Putamen (tissue), 1 donor: Measurements from ENCODE around the gene UCN.
"Not testable (repeated sequence)": the region's sequence is repeated elsewhere in the genome, so short reads cannot be mapped to it uniquely, and the experiment has no call there.

Experiments used
- DNase-seq: peaks from one replicate; pipeline ENCODE4 v3.0.0-alpha.2; 2016; ENCODE audit warnings: low spot score

Gene UCN

DNA sequence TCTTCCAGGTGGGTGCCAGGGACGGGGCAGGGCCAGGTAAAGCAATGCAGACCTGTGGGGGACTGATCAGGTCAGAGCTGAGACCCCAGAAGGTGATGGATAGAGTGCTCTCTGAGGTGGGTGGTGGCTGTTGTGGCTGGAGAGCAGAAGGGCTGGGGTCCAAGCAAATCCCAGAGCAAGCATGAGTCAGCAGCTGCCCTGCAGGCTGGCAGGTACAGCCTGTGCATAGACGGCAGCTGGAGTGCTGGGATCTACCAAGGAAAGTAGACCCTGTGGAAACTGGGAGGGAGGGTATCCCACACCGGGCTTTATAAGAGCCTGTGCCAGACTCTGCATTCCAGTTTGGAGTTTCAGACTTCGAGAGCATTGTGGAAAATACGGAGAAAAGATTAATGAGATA is 25.4 kb downstream of the UCN start:
- DNase-seq: no peak

DNA sequence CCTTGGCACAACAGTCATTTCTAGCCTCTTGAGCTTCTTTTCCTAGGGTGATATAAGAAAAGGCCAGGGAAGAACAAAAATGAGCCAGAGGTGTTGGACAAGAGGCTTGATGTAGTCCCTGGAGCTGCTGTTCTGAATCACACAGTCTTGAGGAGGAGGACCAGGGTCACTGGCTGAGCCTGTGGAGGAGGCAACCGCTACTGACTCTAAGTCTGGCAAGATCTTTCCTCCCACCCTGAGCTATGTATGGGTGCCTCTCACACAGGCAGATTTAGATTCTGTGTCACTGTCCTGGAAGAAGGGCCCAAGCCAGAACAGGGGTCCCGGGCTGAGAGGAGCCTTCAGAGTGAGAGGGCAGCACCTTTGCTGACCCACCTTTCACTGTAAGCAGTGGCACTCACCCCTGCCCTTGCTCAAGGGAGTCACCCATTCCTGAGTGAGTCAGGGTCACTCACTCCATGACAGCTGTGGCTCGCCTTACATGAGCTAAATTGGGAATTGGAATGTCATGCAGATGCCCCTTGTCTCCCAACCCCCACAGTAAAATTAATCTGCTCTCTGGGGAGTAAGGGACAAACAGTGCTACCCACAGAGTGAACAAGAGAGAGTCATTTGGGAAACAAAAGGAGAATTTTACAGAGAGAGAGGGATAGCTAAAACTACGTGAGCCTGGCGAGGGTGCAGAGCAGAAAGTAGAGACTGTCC is 26.2 kb downstream of the UCN start, which contains the start of gene TRIM54:
Gene TRIM54, plus strand, starts transcription at position 575 of the 705 bp plus-strand sequence. CDS start 303 bp downstream, outside the sequence.
- no peak for DNase-seq

DNA sequence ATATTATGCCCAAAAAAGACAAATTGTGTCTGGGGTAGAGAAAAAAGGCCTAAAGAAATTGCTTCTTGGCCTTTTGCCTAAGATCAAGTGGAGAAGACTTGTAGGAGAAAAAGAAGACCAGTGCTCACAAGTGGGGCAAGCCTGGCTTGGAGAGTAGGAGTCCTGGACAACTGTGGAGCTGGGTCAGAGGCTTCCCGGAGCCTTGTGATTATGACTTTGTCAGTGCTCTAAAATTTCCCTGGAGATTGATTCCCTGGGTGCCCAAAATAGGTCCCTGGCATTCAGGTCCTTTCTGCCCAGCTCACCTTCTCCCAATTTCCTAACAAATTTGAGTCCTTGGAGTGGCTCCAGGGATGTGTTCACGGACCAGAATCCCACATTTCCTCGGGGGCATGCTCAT is 26.8 kb downstream of the UCN start:
- DNase-seq: no peak

DNA sequence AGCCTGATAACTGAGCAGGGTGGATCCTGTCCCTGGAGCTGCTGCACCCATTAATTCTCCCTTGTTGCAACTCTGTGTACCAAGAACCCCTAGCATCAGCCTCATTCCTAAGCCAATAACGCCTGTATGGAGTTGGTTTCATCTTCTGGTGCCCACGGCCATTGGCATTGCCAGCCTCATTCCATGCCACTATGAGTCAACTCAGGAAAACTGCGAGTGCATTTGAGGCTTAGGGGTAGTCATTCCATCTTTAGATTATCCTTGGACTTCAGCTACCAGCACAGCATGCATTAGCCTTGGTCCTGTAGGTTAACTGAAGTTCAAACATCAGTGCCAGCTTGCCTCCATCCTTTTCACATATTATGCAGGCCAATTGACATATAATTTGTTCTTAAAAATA is 27.4 kb downstream of the UCN start:
- no peak for DNase-seq

DNA sequence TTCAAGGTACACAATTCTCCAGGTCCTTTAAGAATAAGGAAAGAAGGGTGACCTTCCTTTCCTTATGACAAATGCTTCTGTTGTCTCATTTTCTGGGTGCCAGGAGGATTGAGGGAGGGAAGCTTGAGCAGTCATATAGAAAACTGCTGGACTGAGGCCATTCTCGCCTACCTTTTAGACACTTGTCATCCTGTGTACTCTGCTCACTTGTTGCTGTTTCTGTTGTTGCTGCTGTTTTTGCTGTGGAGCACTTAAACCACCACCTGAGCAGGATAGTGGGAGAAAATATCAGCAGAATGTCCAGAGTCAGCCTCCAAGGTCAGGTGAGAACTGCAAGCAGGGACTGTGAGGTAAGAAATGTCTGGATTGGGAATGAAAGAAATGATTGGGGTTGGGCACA is 30.2 kb downstream of the UCN start:
- no peak for DNase-seq

DNA sequence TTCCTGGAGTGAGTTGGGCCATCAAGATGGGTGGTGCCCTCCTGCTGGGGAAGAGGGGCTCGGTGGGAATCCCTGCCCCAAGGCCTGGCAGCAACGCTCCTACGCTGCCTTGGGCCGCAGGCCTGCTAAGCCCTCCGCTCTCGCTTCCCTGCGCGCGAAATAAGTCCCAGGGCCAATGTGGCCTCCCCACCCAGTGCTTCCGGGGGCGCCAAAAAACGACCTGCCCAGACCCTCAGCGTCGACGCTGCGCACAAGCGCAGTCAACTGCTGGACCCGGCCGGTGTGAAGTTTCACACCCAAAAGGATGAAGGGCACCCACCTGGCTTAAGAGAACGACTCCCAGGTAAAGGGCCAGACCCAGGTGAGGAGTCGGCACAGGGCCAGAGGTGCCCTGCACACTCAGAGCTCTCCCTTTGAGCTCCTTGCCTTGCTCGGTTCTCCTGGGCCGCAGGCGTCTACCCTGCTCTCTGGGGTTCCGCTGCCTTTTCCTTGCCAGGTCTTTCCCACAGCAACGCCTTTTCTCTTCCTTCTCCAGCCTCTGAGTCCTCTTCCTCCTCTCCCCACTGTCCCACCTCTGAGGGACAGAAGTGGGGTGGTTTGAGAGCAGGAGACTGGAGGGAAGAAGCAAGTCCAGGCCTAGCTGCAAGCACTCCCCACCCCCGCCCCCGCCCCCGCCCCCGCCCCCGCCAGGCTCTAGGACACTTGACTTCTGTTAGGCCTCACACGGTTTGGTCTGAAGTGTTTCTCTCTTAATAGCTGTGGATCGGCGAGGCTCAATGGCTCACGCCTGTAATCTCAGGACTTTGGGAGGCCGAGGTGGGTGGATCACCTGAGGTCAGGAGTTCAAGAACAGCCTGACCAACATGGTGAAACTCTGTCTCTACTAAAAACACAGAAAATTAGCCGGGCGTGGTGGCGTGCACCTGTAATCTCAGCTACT is 32.8 kb downstream of the UCN start, which contains the start of gene DNAJC5G:
Gene DNAJC5G, plus strand, starts transcription at position 223 of the 940 bp plus-strand sequence. CDS start 1,296 bp downstream, outside the sequence.
- DNase-seq: no peak

DNA sequence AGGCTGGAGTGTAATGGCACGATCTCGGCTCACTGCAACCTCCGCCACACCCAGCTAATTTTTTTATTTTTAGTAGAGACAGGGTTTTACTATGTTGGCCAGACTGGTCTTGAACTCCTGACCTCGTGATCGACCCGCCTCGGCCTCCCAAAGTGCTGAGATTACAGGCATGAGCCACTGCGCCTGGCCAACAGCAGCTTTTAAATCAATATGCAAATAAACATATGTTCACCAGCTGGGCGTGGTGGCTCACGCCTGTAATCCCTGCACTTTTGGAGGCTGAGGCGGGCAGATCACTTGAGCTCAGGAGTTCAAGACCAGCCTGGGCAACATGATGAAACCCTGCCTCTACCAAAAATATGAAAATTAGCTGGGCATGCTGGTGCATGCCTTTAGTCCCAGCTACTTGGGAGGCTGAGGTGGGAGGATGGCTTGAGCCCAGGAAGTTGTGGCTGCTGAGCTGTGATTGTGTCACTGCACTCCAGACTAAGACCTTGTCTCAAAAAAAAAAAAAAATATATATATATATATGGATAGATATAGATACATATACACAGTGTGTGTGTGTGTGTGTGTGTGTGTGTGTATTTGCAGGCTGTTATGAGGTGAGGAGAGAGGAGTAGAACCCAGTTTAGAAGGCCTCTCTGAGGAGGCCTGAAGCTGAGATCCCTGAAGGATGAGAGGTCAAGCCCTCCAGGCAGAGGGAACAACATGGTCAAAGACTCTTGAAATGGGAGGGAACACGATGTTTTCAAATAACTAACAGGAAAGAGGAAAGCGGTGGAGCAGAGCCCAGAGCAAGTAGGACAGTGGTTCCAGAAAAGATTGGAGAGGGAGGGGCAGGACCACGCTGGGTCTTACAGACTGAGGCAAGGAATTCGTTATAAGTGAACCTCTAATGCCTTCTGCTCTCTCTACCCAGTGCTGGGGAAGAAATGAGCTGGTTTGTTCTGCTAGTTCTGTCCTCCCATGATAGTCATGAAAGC is 35.4 kb downstream of the UCN start:
- DNase-seq: not testable (repeated sequence)

DNA sequence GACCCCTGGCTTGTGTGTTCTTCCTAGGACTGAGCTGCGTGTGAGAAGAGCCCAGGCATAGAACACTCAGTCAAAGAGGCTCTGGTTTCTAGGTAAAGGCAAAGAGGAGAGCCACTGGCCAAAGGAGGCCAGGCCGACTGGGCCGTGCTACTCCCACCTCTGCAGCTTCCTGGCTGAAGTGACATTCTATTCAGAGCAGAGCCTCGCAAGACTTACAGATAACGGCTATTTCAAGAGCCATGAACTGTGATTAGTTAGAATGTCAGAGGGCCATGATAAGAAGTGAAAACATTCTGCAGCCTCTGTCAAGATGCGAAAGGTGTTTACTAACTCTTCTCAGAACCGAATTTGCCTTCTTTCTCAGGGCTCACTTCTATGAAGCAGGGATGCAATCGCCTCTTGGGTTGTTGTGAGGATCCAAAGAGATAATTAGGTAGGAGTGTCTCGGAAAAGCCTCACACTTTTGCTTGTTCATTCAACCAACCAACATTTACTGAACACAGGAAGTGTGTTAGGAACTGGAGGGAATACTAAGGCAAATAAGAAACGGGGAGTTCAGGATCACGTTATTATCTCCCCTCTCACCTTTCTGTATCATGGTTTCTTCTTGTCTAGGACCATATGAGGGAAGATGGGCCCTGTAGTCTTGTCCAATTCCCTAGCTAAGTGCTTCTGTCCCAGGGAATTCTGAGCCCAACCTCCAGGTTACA is 36.5 kb downstream of the UCN start:
- DNase-seq: no peak

DNA sequence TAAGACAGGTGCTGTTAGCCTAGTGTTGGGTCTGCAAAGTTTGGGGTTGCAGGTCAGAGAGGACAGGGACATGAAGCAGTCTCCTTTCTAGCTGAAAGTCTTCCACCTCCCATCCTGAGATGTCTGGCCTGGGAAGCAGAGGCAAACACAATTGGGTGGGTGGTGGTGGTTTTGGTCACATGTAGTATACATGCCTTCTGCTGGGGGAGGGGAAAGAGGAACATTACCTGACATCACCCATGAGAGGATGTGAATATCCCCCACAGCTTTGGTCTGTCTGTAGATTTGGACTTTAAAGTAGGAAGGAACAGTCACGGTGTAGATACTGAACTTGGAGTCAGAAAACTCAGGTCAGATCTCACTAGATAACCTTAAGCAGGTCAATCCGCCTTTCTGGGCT is 37.6 kb downstream of the UCN start:
- DNase-seq: no peak

DNA sequence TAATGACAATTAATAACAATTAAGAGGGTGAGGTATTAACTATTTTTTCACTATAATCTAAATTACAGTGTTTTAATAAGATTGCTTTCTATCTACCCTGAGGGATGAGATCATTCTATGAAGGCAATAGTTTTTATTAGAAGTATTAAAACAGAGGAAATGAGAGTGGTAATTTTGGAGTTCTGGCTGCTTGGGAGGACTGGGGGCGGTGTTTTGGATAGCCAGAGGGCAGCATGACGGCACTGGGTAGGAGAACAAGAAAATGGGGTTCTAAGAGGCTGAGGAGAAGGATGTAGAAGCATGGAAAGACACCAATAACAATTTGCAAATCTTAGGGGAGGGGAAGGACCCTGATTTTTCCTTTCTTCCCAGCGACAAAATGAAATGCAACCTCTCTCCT is 38.1 kb downstream of the UCN start:
- no peak for DNase-seq

DNA sequence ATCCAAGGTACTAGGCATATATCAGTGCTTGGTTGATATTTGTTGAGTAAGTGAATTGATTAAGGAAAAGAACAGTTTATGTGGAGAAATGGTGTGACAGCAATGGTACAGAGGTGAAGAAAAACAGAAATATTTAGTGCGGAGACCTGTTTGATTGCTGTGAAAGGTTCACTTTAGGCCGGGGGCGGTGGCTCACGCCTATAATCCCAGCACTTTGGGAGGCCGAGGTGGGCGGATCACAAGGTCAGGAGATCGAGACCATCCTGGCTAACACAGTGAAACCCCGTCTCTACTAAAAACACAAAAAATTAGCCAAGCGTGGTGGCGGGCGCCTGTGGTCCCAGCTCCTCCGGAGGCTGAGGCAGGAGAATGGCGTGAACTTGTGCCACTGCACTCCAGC is 39.9 kb downstream of the UCN start:
- DNase-seq: not testable (repeated sequence)

DNA sequence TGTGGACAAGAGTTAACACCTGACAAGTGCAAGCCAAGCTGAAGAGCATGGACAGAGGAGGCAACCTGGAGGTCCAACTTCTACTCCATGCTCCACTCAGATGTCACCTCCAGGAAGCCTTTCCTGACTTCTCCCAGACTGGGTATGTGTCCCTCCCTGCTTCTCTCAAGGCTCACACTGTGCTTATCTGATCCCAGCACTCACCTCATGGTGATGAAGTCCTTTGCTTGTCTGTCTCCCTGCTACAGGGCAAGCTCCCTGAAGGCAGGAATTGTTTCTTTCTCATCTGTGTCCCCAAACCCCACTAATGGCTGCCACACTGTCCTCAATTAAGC is 42.7 kb downstream of the UCN start:
- no peak for DNase-seq

DNA sequence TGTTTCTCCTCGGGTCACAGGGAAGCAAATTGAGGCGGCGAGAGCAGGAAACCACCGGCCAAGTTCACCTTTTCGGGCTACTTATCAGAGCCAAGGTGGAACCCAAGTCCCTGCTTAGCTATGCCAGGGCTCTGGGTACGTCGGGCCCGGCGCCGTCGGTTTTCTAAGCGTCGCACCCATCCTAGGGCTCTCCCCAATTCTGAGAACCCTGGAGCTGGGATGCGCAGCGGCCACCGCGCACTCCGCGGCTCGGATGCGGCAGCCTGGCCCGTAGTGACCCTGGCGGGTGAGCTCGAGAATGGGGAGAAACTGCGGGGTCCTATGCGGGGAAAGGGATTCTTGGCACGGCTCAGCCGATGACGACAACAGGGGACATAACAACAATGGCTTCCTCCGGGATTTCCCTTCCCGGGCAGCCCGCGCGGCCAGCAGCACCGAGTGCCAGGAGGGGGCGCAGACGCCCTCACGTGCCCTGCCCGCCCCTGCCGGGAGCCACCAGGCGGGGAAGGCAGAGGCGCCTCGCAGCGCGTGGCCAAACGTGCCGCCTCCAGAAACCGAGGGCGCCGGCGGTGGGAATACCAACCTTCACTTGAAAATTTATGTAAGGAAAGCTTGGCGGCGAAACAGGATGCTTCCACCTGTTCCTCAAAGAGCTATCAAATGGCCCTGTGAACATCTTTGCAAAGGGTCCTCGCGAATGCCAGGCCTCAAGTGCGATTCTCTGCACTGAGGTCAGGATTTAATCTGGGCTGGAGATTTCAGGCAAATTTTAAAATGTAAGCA is 43.3 kb downstream of the UCN start:
- DNase-seq: no peak

DNA sequence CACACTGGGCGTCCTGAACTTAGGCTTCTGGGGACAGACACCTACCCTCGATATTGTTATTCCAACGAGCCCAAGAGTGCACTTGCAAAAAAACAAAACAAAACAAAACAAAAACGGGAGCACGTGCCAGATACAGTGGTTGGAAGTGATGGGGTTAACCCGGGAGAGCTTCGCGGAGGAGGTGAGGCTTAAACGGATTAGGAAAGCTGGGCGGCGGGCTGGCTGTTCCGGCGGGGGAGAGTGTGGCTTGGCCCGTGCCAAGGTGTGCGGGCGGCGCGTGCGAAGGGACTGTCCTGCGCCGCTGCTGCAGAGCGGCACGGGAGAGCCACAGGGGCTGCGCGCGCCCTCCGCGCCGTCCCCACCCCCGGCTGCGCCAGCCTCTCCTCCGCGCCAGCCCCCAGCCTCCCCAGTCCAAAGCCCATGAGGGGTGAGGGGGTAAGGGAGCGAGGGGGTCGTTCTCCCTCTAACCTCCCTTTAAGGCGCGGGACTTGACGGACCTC is 43.9 kb downstream of the UCN start:
- no peak for DNase-seq

DNA sequence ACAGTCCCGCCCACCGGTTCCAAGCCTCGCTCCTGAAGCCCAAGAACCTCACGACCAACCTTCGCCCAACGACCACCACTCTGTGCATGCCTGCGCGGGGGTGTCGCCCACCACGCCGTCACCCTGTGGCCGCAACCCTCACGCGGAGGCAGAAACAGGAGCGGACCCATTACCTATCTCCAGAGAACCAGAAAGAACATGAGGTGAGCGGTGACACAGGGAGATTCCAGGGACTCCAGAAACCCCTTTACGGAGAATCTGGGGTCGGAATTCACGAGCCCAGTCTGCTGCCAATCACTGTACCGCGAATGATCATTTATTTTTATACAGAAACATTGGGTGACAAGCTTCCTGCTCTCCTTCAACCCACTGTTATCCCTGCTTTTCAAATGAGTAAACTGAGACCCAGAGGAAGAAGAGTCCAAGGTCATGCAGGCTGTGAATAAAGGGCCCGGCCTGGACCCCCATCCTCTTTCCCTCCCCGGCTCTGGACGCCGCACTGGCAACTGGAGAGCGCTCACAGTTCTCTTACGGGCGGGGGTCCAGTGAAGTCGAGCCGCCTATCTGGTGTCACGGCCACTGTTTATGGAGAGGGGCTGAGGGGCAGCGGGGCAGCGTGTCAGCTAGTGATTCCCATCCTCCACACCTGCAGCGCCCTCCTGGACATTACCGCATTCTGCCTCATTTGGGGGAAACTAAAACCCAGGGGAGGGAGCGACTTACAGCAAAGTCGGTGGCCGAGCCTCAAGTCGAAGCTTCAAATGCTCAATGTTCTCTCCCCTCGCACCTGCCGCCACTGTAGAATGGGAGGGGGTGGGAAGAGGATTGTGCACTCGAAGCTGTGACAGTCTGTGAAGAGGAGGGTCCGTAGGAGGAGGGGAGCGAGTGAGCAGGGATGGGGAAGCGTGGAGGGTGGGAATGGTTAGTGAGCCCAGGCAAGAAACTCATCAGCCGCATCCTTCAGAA is 44.7 kb downstream of the UCN start:
- DNase-seq: no peak

DNA sequence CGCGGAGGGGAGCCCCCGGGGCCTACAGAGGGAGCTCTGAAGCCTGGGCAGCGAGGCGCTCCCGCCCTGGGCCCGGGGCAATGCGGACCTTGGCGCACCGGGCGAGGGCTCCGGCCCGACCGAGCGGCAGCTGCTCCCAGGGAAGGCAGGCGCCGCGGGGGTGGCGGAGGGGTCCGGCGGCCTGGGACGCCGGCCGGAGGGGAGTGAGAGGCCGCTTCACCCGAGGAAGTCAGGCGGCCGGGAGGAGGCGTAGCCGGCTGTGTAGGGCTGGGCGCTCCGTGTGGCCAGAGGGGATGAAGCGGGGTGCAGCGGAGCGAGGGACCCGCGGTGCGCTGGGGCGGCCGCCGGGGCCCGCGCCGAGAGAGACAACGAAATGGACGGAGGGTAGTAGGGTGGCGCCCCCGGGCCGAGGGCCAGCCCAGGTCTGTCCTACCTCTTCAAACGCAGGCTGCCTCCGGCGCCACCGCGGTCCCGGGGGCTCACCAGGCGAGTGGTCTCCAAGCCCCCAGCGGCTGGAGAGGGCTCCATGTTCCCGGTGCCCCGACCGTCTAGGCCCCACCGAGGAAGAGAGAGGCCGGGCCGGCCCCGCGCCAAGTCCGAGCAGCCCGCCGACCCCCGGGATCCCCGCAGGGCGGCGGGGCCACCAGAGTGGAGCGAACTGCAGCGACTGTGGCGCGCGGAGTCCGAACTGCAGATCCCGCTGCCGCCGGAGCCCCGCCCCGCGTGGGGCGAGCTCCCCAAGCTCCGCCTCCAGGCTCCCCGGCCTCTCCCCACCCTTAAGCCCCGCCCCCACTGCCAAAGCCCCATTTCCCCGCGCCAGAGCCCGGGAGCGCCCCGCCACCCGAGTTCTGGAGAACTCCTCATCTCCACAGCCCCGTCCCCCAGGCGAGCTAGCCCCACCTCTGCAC is 45.6 kb downstream of the UCN start, which contains the start of gene SLC30A3:
Gene SLC30A3, minus strand, starts transcription at position 669 of the 908 bp plus-strand sequence. Its CDS starts 141 bp downstream, at position 528.
- no peak for DNase-seq

DNA sequence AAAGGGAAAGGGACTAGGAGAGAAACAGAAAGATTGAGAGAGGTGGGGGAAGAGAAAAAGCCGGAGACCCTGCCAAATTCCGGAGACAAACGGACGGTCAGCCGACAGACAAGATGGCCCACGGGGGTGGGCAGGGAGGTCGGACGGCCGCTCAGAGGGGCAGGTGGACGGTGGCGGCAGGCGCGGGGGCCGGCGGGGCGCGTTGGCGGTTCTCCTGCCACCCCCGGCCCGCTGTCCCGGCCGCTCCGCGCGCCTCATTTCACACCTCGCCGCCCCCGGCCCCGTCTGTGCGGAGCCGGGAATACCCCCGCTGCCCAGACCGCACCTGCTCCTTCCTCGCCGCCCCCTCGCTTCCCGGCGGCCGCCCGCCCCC is 46.3 kb downstream of the UCN start:
- DNase-seq: no peak
